K562 (cell line): Measurements from ENCODE around the gene FBXO17. TPM values are rescaled to one million over a fixed set of nuclear protein-coding genes. Genes with fewer than 3 reads are reported as not detected.
A peak's percentile ranks its signal among the peaks of the same experiment; 100 is the strongest.

Source experiments
- ARID4B ChIP-seq: sonication (generic); formaldehyde crosslinking; IDR thresholded peaks from 2 replicates; pipeline ENCODE4 v1.8.0; 2022; ENCODE audit warnings: mild to moderate bottlenecking, missing genetic modification reagents
- CBX1 ChIP-seq: sonication (generic); IDR thresholded peaks from 2 replicates; pipeline ENCODE4 v1.6.1; 2016; ENCODE audit warnings: antibody characterized with exemption, low read depth, mild to moderate bottlenecking
- GATA2 ChIP-seq: sonication (generic); formaldehyde crosslinking; IDR thresholded peaks from 2 replicates; pipeline ENCODE4 v1.4.0; 2020; ENCODE audit warnings: mild to moderate bottlenecking, missing genetic modification reagents
- HMGN3 ChIP-seq: IDR thresholded peaks from 2 replicates; pipeline ENCODE4 v1.6.1; 2011; ENCODE audit warnings: borderline replicate concordance, low read depth, mild to moderate bottlenecking, mixed read lengths, low read length; ENCODE audit not compliant: insufficient read length; ENCODE audit errors: extremely low read depth
- MAFK ChIP-seq: IDR thresholded peaks from 2 replicates; pipeline ENCODE4 v1.6.1; 2011; ENCODE audit warnings: low read length, improper control_type of control experiment
- TFAP4 ChIP-seq: sonication (generic); formaldehyde crosslinking; IDR thresholded peaks from 2 replicates; pipeline ENCODE4 v1.8.0; 2022; ENCODE audit warnings: missing genetic modification reagents, mild to moderate bottlenecking, moderate library complexity, borderline replicate concordance
- TSHZ1 ChIP-seq: fragments of 250-450 bp; sonication (Bioruptor Pico); IDR thresholded peaks from 2 replicates; pipeline ENCODE4 v1.4.0; 2020; ENCODE audit warnings: mild to moderate bottlenecking, moderate library complexity
- ZBTB11 ChIP-seq, 3 experiments: fragments of 200-800 bp in 1 of 3; fragments of 250-450 bp in 1 of 3; fragments of 450-650 bp in 1 of 3; sonication (Bioruptor Pico) in 1 of 3; sonication (Bioruptor generic) in 1 of 3; formaldehyde crosslinking in 1 of 3; IDR thresholded peaks; 2 replicates each; pipeline versions ENCODE4 v1.6.1 to v1.8.0; 2016 to 2022; ENCODE audit warnings: mild to moderate bottlenecking in 2 of 3, missing genetic modification characterization in 2 of 3, missing compliant biosample characterization in 1 of 3, moderate library complexity in 1 of 3
- ZC3H11A ChIP-seq: IDR thresholded peaks from 2 replicates; pipeline ENCODE4 v1.6.1; 2012; ENCODE audit warnings: low read depth, low read length, improper control_type of control experiment
- ZNF197 ChIP-seq: fragments of 200-800 bp; sonication (Bioruptor generic); IDR thresholded peaks from 2 replicates; pipeline ENCODE4 v1.6.1; 2016; ENCODE audit warnings: low read depth, missing genetic modification characterization, missing compliant biosample characterization
- ZNF436 ChIP-seq: fragments of 250-450, 450-650 bp; sonication (Bioruptor Pico); formaldehyde crosslinking; IDR thresholded peaks from 2 replicates; pipeline ENCODE4 v1.7.0; 2020; ENCODE audit warnings: mild to moderate bottlenecking
- ZNF444 ChIP-seq: fragments of 250-450 bp; sonication (Bioruptor Pico); IDR thresholded peaks from 2 replicates; pipeline ENCODE4 v1.4.0; 2020; ENCODE audit warnings: mild to moderate bottlenecking, moderate library complexity
- polyA plus RNA-seq, 8 experiments: library from polyadenylated mRNA; depleted of rRNA in 4 of 8; stranded (reverse) in 5 of 8; unstranded in 3 of 8; fragments of >200 nt; fragmentation: Nextera tagmentation in 2 of 8; fragmentation: Illumina TruSeq in 1 of 8; extraction: Ambion mirVana in 2 of 8; extraction: Trizol in 1 of 8; gene quantifications; 2 replicates each; pipeline versions ENCODE4 v1.2.1 to v1.2.3, GENCODE V29; 2011 to 2014; ENCODE audit warnings: inconsistent platforms in 1 of 8, missing spikeins in 1 of 8
- total RNA-seq, 7 experiments: library from RNA; depleted of rRNA in 6 of 7; stranded (reverse); fragments of >200 nt in 6 of 7; fragmentation: Illumina TruSeq in 2 of 7; extraction: Trizol in 2 of 7; gene quantifications; 2 replicates each; pipeline versions ENCODE4 v1.2.1 to v1.2.3, GENCODE V29; 2011 to 2021; ENCODE audit warnings: low replicate concordance in 1 of 7

FBXO17 gene
- total and polyA plus RNA-seq, 9 of the 15 experiments (the other 6 are each of a cell fraction or from before 2014, with no cell fraction given), result 4.1 to 27.1 (median 19.0) TPM

GRCh38 chr19:38929929-38930775 lies 45.4 kb downstream of the FBXO17 start, which contains the start of gene SARS2 (continued):
- TF ChIP-seq ZBTB11 (CRISPR knock-in tag; IDR thresholded peaks at IDR 0.05) (0 out of 6 replicates have a peak, but pooled peaks of 1 of the 3 experiments have one; percentile 17), GATA2 (CRISPR knock-in tag) (no peak), ZNF444 (CRISPR knock-in tag) (no peak), CBX1 (no peak), ARID4B (peak; percentile 95), TSHZ1 (CRISPR knock-in tag) (no peak), HMGN3 (peak; percentile 71), ZC3H11A (no peak), TFAP4 (peak; percentile 93), ZNF436 (CRISPR knock-in tag) (no peak), MAFK (peak; percentile 29; the same call in 1 of the 2 replicates), ZNF197 (CRISPR knock-in tag) (no peak)
